Retina (tissue), 1 donor: ENCODE results near the gene HILPDA.

Experiments used
- DNase-seq: peaks from one replicate; pipeline ENCODE4 v3.0.0-alpha.2; 2016

HILPDA gene, protein sequence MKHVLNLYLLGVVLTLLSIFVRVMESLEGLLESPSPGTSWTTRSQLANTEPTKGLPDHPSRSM

DNA sequence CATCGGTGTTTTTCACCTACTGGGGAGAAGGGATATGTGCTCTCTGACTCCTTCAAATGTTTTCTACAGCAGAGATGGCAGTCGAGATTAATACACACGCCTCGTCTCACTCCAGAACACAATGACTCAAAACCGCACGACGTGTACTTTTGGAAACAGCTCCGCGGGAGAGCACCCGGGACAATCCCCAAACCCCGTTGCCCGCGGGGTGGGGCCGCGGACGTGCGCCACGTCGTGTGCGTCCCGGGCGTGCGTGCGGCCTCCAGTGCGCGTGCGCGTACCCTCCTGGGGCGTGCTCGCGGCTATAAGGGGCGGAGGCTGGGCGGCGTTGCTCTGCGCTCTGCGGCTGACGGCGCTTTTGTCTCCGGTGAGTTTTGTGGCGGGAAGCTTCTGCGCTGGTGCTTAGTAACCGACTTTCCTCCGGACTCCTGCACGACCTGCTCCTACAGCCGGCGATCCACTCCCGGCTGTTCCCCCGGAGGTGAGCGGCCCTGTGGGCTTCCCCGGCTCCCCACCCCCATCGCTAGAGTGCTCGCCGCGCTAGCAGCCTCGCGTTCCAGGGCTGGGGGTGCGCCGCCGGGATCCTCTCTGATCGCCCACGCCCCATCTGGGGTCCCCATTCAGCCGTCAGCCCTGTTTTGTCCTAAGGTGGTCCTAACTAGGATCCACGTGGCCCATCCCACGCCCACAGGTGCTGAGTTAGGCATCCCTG lies at the start of gene HILPDA:
Gene HILPDA, plus strand, starts transcription at position 336 of the 712 bp plus-strand sequence. CDS start 1,391 bp downstream, outside the sequence.
- DNase-seq: peak; percentile 96

DNA sequence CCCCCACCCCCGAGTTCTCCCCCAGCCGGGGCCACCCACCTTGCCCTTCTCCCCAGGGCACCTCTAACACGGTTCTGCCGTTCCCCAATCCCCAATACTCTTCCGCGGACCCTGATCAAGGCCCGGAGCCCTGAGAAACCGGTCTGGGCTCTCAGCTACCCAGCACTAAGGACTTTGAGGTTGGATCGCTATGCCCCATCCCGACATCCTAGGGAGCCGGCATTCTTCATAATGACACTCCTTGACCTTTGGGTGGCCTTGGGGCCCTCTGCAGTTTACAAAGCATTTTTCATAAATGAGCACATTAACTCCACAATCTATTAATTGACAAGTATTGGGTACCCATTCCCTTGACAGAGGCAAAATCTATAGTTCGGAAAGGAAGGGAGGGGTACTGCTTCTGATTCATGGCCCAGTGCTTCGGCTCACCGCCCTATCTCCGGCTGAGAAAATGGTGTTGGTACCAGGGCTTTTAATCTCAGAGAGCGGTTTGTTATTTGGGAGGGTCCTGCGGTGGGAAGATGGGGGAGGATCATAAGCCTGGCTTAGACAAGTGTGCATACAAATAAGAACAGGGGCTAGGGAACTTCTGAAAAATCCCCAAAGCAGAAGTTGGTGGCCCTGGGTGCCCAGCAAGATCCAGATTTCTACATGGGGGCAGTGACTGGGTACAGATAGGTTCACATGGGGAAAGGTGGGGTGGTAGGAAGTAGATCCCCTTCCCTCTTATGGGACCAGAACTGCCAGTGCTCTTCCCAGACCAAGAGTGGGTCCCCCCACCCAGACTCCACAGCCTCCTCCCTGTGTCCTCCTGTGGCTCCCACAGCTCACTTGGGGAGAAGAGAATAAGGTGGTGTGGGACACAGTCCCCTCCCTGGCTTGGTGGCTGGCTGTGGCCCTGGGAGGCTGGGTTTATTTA lies 49.1 kb upstream of the HILPDA start:
- peak; percentile 34 for DNase-seq

DNA sequence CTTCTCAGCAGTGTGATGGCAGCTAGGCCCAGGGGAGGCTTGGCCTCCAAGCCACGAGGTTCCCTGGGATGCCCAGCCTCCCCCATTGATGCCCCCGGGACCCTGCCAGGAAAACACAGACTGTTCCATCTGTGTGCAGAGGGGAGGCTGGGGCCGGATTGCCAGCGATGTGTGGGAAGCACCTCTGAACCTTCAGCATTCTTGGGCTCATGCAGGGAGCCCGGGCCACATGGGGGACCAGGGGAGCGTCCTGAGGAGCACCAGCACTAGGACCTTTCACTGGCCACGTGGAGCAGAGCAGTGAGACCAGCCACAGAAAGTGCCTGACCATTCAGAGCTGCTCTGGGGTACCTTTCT lies 48.5 kb upstream of the HILPDA start:
- DNase-seq: peak; percentile 27

DNA sequence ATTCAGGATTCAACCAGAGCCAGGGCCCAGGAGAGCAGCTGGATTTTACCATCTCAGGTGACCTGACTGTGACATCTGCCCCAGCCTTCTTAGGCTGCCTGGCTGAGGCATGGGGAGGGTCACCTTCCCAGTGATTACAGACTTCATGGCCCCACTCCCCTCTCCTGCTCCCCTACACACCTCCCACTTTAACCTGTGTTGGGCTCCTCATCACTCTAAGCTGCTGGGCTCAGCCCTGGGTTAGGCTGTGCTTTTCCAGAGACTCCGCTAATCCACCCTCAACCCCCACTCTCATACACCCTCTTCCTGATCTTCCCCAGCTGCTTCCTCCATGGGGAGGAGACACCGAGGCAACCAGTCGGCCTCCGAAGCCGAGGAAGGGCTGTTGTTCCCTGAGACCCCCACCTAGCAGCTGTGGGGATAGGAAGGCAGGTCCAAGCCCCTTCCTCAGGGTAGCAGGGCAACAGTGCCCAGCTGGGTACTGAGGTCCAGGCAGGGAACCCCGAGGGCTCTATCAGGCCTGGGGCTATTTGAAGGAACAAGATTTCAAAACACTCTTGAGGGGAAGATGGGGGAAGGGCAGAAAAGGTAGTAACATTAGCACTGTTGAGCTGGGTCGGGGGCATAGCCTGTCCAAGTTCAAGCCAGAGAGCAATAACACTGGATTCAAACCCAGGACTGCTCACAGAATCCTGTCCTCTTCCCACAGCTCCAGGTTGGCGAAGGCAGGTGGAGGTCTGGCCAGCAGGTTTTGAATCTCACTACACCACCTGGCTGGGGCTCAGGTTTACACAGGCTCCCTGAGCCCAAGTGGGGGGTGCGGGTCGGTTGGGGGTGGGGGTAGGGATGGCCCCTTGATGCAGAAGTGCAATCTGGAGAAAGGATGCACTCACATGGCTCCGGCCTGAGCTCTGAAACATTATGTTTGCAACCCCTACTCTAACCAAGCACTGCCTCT lies 47.6 kb upstream of the HILPDA start:
- peak; percentile 39 for DNase-seq

DNA sequence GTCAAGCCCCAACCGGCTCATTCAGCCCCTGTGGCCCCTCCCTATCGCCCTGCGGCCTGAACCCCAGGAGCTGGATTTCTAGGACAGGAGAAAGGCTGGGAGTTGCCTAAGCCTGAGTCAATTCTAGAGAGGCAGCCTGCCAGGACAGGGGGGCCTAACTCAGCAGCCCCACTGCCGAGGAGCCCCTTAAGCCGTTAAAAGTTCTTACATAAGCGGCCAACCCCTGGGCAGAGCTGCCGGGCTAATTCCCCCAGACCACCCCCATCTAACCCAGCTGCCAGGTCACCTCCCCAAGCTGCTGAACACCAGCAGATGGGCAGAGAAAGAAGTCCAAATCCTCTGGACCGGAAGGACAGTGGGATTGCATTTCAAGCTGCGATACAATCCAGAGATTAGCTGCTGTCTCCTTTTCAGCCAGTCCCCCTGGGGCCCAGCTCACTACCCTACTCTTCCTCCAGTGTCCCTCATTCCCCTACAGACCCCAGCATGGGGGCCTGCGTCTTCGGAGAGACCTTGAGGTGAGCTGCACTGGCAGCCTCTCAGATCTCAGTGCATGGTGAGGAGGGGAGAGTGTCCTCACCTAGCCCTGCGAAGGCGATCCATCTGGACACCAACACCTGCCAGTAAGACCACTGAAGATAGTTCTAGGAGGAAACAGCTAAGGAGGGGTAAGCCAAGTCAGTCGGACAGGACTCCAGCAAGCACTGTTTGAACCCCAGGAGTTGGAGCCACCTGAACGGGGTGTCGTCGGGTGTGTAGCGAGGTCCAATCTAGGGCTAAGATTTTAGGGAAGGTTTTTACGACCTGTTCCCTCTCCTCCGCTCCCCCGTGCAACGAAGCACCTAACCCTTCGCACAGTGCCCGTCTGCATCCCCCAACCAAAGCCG lies 46.7 kb upstream of the HILPDA start:
- peak; percentile 77 for DNase-seq

DNA sequence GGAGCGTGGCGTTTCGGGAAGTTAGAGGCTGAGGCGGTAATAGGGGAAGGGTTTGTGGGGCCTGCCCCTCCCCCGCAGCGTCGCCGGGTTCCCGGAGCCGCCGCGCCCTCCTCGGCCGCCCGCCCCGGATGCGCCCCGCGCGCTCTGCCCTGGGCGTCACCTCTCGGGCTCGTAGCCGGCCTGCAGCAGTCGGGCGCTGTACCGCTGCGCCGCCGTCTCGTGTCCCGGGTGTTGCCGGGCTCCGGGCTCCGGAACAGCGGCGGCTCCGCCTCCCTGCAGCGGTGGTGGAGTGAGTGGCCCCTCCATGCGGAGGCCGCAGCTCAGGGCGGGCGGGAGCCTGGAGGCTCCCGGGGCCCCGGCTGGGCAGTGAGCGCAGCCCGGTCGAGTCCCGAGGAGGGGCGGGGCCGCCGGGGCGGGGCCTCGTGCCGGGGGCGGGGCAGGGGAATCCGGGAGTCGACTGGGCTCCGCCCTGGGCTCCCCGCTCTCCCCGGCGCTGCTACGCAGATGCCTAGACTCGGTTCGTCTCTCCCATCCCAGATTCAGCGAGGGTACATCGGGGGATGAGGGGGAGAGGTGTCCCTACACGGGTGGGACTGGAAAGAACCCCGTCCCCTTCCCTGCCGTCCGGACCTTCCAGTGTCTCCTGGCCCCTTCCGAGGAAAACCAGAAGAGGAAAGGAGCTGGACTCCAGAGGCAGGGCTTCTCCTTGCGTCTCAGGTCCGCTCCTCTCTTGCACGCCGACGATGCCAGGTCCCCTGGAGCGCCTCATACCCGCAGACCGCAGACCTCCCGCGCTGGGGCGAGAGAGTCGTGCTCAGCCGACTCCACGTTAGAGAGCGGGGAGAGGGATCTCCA lies 45.9 kb upstream of the HILPDA start, which contains the start of gene IMPDH1:
Gene IMPDH1, minus strand, starts transcription at position 387 of the 855 bp plus-strand sequence. Its CDS starts 81 bp downstream, at position 306.
- DNase-seq: peak; percentile 88

DNA sequence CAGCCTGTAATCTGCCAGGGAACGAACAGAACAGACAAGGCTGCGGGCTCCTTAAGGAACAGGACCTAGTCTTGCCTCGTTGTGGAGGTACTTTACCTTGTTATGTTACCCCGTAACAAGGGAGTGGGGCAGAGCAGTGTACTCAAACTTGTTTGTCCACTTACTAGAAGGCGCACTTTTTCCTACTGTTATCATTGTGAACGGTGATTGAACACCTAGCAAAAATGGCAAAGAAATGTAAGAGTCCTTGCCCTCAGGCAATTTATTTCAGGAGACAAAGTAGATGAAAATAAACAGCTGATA lies 45.3 kb upstream of the HILPDA start:
- DNase-seq: no peak

DNA sequence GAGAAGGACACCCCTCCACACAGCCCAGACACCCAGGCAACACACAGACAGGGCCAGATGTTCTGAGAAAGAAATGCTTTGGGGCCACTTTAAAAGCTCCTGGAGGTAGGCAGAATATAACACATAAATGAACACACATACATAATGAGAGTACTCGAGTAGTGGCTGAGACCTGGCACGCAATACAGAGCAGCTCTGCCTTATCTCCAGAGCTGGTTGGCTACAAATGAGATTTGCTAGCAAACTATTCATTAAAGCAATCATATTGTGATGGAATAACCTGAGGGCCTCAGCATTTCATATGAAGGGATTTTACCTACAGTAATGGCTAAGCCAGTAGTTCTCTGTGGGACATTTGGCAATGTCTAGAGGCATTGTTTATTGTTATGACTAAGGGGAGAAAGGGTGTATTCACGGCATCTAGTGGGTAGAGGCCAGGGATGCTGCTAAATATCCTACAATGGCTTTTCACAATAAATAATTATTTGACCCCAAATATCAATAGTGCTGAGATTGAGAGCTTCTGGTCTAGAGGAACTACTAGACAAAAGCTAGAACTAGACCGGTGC lies 40.4 kb upstream of the HILPDA start:
- DNase-seq: no peak

DNA sequence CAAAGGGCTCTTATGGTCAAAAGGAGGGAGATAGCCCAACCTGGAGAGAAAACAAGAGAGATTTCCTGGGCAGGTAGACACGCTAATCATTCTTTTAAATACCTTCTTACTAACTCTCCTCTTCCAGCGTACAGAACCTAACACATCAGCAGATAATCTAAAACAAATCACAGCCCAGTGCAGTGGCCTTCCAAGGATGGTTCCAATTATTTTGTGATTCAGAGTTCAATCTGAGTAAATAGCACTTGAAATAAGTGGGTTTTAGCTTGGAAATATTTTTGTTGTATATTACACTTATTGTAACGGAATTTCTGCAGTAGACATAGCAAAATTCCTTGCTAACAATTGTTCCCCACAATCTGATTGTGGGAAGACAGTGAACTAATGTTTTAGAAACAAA lies 38.6 kb upstream of the HILPDA start:
- no peak for DNase-seq

DNA sequence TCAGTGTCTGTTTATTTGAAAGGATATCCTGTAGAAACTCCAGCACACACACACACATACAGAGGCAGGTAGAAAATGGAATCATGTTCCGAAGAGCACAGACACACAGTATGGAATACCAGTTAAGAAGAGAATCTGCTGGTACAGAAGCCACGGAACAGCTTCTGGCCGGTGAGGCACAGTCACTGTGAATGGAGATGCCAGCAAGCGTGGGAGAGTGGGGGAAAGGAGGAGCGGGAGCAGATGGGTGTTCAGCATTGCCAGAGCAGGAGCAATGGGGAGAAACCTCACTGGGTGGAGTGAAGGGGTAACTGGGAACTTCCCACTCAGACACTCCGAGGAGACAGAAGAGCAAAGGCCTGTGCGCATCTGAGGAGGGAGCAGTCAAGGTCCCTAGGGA lies 36.4 kb upstream of the HILPDA start:
- no peak for DNase-seq

DNA sequence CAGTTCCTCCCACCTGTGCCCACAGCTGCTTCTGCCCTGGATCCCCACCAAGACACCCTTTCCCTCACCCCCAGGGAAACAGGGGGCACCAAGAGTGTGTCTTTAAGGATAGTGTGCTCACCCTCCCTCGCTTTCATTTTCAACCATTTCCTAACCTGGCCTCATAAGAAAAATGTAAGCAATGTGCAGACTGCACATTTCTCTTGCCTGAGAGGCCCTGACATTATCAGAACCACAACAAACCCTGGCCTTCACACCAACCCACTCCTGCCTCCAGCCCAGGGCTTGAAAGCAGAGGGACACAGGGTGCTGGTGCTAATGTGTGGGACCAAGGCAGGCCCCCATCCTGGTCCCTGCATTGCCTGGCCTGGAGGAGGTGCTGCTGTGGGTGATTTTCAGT lies 34.9 kb upstream of the HILPDA start:
- DNase-seq: no peak

DNA sequence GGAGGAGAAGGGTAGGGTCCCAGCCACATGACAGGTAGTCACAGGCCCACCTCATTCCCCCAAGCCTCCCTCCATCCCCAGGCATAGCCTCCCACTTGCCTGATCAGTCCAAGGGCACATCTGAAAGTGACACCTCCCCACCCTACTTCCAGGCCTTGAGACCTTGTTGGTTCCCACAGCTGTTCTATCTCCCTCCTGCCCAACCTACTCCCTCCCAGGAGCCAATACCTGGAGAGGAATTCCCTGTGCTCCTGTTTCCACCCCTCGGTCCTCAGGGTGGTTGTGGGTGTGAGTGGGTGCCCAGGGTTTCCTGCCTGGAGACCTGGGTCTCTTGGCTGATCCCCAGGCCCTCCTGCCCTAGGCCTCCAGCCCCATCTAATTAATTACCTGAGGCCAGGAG lies 34.3 kb upstream of the HILPDA start:
- no peak for DNase-seq

DNA sequence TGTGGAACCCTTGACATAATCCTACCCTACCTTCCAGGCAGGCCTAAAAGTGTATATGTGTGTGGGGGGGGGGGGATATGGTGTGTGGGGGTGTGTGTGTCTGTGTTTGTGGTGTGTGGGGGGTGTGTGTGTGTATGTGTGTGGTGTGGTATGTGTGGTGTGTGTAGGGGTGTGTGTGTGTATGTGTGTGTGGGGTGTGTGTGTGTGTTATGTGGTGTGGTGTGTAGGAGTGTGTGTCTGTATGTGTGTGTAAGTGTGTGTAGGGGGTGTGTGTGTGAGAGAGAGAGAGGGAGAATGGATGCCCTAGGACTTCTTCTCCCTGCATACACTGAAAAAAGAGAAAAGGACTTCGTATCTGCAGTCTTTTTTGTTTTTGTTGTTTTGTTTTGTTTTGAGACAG lies 33.6 kb upstream of the HILPDA start:
- no peak for DNase-seq

DNA sequence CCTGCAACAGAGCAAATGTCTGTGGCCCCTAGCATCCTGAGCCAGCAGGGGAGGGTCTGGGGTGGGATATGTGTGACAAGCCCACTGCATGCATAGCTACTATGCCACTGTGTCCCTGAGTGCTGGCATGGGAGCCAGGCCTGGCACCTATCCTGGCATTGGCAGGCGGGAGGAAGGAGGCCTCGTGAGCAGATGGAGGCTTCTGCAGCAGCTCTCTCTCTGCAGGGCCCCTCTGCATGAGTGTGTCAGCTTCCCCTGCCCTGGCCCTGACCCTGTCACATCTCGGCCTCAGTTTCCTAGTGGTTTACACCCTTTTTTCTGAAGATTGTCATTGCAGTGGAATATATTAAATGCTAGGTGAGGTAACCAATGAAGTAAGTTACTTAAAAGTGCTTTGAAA lies 32.8 kb upstream of the HILPDA start:
- DNase-seq: no peak

DNA sequence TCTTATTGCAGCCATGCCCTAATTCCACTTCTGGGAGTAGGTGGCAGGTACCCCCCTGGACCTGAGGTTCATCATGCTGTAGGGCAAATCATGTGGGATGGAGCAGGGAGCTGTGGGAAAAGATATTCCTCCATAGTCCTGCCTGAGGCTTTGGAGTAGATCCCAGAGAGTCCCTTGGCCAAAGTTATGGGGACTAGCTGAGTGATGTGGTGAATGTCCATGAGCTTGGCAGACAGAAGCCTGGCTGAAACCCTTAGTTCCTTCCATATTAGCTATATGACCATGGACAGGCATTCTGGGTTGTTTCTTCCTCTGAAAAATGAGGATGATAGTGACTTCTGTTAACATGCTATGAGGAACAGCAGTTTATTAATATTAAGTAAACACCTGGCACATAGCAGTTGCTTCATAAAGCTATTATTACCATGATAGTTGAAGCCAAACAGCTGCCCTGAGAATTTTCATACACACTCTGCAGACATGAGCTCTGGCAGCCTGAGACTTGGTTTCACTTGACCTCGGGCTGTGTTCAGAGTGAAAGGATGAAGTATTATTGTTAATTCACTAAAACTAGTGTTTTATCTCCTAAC lies 30.9 kb upstream of the HILPDA start:
- no peak for DNase-seq

DNA sequence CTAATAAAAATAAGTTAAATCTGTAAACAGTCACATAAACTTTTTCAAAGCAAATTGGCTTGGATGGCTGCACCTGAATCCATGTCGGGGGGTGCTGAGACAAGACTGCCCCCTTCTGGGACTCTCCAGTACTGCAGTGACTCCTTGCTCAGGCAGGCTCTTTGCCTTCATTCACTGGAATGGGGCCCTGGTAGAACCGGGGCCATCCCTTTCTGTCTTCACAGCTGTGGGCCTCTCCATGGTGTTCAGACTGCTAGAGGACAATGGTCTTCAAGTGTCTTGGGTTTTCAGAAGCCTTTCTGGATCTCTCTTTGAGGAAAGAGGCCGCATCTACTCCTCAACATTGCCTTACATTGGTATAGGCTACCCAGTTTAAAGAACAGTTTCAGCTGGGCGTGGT lies 29.8 kb upstream of the HILPDA start:
- peak; percentile 70 for DNase-seq

DNA sequence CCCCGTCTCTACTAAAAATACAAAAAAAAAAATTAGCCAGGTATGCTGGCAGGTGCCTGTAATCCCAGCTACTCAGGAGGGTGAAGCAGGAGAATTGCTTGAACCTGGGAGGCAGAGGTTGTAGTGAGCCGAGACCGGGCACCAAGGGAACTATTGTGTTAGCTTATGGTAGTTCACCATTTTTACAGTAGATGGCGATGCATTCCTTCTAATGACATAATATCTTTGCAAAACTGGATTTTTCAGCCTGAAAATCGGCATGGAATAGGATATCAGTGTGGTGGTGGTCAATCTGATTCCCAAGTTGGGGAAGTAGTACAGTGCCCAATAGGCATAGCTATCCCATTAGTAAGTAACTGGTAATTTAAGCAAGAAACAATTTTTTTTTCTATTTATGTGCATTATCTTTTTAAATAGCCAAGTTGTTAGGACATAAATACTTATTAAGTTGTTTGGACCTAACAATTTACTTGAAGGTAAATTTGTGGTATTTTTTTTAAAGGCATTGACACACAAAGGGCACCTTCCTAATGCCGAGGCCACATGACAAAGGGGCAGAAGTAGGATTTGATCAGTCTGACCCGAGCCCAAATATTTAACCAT lies 28.3 kb upstream of the HILPDA start:
- peak; percentile 64 for DNase-seq

DNA sequence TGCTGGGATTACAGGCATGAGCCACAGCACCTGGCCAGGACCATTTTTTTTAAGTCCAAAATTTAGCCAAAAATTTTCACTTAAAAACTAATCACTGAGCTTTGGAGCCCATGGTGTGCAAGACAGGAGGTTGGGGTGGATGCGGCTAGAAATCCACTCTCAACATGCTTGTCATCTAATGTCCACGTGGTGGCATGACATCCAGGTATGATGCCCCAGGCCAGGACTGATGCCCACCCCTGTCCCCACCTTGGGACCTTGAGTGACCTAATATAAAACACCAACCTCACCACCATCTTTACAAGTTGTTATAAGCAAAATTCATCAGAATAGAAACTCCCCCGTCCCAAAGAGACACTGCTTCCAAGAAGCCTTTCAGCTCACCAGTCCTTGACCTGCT lies 25.5 kb upstream of the HILPDA start:
- DNase-seq: no peak

DNA sequence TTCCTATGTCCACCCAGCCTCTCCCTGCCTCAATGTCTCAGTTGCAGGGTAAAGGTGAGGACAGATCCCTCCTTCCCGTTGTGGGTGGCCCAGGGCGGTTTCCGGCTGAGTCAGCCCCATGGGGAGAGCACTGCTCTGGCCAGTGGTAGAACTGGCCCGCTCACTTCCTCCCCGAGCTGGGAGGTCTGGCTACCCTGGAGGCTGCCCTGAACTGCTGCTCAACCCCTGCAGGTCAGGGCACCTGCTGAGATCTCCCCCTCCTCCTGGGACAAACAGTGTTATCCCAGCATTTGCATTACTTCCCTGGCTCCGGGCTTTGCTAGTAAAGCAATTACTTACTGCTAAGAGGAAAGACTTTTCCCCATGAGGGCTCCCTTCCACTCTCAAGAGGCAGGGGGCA lies 24.5 kb upstream of the HILPDA start:
- no peak for DNase-seq

DNA sequence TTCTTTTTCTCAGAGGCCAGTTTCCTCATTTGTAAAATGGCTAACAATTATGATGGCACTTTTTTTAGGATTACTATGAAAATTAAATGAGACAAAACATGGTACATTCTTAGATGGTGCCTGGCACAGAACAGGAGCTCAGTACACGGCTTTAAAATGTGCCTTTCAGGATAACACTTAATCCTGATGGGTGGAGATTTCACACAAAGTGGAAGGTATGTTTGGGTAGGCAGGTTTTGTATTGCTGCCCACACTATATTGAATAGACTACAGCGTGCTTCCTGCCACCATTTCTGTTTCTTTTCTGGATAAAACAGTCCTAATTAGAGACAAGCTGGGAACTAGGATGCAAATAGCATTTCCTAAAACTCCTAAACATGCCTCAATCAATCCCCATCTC lies 23.9 kb upstream of the HILPDA start:
- no peak for DNase-seq
